Activated B cell treated with CpG ODN at 0.5 μM for 24 hours (primary cell): ENCODE results near the gene XIRP1. TPM values are rescaled to one million over a fixed set of nuclear protein-coding genes. Genes with fewer than 3 reads are reported as not detected.

ENCODE experiments used
- ATAC-seq: fragments of 200-7000 bp; cut with Tn5 transposase; one replicate; pipeline ENCODE4 v1.10.0; 2021; ENCODE audit warnings: low read depth, mild to moderate bottlenecking, moderate library complexity
- CTCF ChIA-PET: fragments of 350-600 bp; sonication (Branson Sonifier 250); formaldehyde crosslinking; loops from one replicate; lab custom pipeline; 2021; ENCODE audit warnings: antibody characterized with exemption; lab: Charles Lee
- POLR2A ChIA-PET: fragments of 350-600 bp; sonication (Branson Sonifier 250); formaldehyde crosslinking; loops from one replicate; lab custom pipeline; 2021; ENCODE audit warnings: antibody characterized with exemption; lab: Charles Lee
- DNase-seq: peaks from one replicate; pipeline ENCODE4 v3.0.0; 2022
- H3K27ac Mint-ChIP-seq: one replicate; pipeline ENCODE4 v1.8.0; 2020; ENCODE audit warnings: mixed read lengths
- H3K27me3 Mint-ChIP-seq: one replicate; pipeline ENCODE4 v1.8.0; 2021; ENCODE audit warnings: mixed read lengths
- H3K36me3 Mint-ChIP-seq: one replicate; pipeline ENCODE4 v1.8.0; 2021; ENCODE audit warnings: low read depth, mixed read lengths
- H3K4me1 Mint-ChIP-seq: one replicate; pipeline ENCODE4 v1.8.0; 2021; ENCODE audit warnings: mixed read lengths
- H3K4me3 Mint-ChIP-seq: one replicate; pipeline ENCODE4 v1.8.0; 2020; ENCODE audit warnings: mild to moderate bottlenecking, mixed read lengths
- H3K9me3 Mint-ChIP-seq: one replicate; pipeline ENCODE4 v1.8.0; 2020; ENCODE audit warnings: mixed read lengths
- CTCF ChIP-seq: fragments of 200-600 bp; IDR thresholded peaks from one replicate; pipeline ENCODE4 v1.8.0; 2022; ENCODE audit warnings: antibody characterized with exemption, mild to moderate bottlenecking
- intact Hi-C: fragments of 100-400 bp; cut with micrococcal nuclease; formaldehyde crosslinking; loops from one replicate; pipeline ENCODE4 v1.15.1; 2024
- total RNA-seq: library from RNA; stranded (reverse); gene quantifications from 2 replicates; pipeline ENCODE4 v1.2.3, GENCODE V29; 2022

XIRP1 gene
- total RNA-seq, 1 donor from 2014 or later: 0.60 TPM

GRCh38 chr3:39205919-39206516 is 13.6 kb upstream of the XIRP1 start:
- no peak for ATAC-seq
- ChIA-PET CTCF (interaction anchor here (0.8 to 4.8 kb wide), 5 partner anchors 10 to 86 kb away, joined by 3 to 32 read pairs (median 4); partner anchors contain the start of gene CX3CR1), POLR2A (interaction anchor here (0.9 kb wide), 1 partner anchor 14 kb away, joined by 3 read pairs; the partner anchor contains the start of gene XIRP1)
- Mint-ChIP-seq H3K4me3 (no peak overlapping the region), H3K4me1 (peaks cover 8% of the 10 kb centered on the region), H3K27me3 (peaks cover 18% of the 10 kb centered on the region), H3K9me3 (no peaks in the 10 kb centered on the region), H3K27ac (no peak overlapping the region), H3K36me3 (no peaks in the 10 kb centered on the region)
- no peak for TF ChIP-seq CTCF
- no peak for DNase-seq
- intact Hi-C loops: no loop called here

- ChIA-PET POLR2A (interaction anchor here (0.9 kb wide), 1 partner anchor 13 kb away, joined by 3 read pairs; the partner anchor contains the start of gene XIRP1), CTCF (interaction anchor here (1.6 to 4.8 kb wide), 3 partner anchors 15 to 83 kb away, joined by 3 to 32 read pairs (median 11); partner anchors contain the start of gene CX3CR1)
- no peak for ATAC-seq
- no peak for DNase-seq
- intact Hi-C loops: no loop called here
- Mint-ChIP-seq H3K4me3 (no peak overlapping the region), H3K9me3 (no peaks in the 10 kb centered on the region), H3K4me1 (peaks cover 8% of the 10 kb centered on the region), H3K27me3 (peaks cover 19% of the 10 kb centered on the region), H3K36me3 (no peaks in the 10 kb centered on the region), H3K27ac (no peak overlapping the region)
- no peak for TF ChIP-seq CTCF
Measured at GRCh38 chr3:39205131-39205530, 12.7 kb upstream of the XIRP1 start.

GRCh38 chr3:39203860-39204259 is 11.5 kb upstream of the XIRP1 start:
- no peak for DNase-seq
- TF ChIP-seq CTCF: no peak
- Mint-ChIP-seq H3K36me3 (no peaks in the 10 kb centered on the region), H3K4me3 (no peak overlapping the region), H3K27ac (no peak overlapping the region), H3K27me3 (peaks cover 19% of the 10 kb centered on the region), H3K4me1 (peaks cover 6% of the 10 kb centered on the region), H3K9me3 (no peaks in the 10 kb centered on the region)
- no peak for ATAC-seq
- CTCF ChIA-PET: interaction anchor here (1.4 to 4.8 kb wide), 2 partner anchors 14 to 84 kb away, joined by 3 to 32 read pairs; no protein-coding TSS in a partner anchor
- intact Hi-C loops: no loop called here
- POLR2A ChIA-PET: no interaction called here

GRCh38 chr3:39203402-39203801 is 11.0 kb upstream of the XIRP1 start:
- Mint-ChIP-seq H3K27ac (no peak overlapping the region), H3K36me3 (no peaks in the 10 kb centered on the region), H3K27me3 (peaks cover 19% of the 10 kb centered on the region), H3K4me3 (no peak overlapping the region), H3K4me1 (peaks cover 1% of the 10 kb centered on the region), H3K9me3 (no peaks in the 10 kb centered on the region)
- ChIA-PET POLR2A (no interaction called here), CTCF (interaction anchor here (1.0 to 4.8 kb wide), 4 partner anchors 13 to 87 kb away, joined by 3 to 32 read pairs (median 3); no protein-coding TSS in a partner anchor)
- TF ChIP-seq CTCF: no peak
- DNase-seq: no peak
- no peak for ATAC-seq
- intact Hi-C loops: no loop called here

- CTCF ChIA-PET: interaction anchor here (1.4 to 4.8 kb wide), 2 partner anchors 86 to 89 kb away, joined by 3 to 32 read pairs; no protein-coding TSS in a partner anchor
- intact Hi-C loops: no loop called here
- H3K27ac Mint-ChIP-seq: no peak overlapping the region
Measured at GRCh38 chr3:39202094-39202493, 9.7 kb upstream of the XIRP1 start.

More at GRCh38 chr3:39202094-39202493, 9.7 kb upstream of the XIRP1 start:
- H3K4me3 Mint-ChIP-seq: no peak overlapping the region
- H3K27me3 Mint-ChIP-seq: peaks cover 19% of the 10 kb centered on the region
- H3K9me3 Mint-ChIP-seq: no peaks in the 10 kb centered on the region
- DNase-seq: no peak
- POLR2A ChIA-PET: interaction anchor here (0.6 kb wide), 1 partner anchor 11 kb away, joined by 4 read pairs; no protein-coding TSS in a partner anchor
- H3K36me3 Mint-ChIP-seq: no peaks in the 10 kb centered on the region
- no peaks in the 10 kb centered on the region for H3K4me1 Mint-ChIP-seq
- no peak for ATAC-seq
- TF ChIP-seq CTCF: no peak
